Activated effector memory CD4-positive, alpha-beta T cell treated with anti-CD3 and anti-CD28 coated beads, Interleukin-2, amount 50 U/mL, for 16 hours (primary cell): Measurements from ENCODE around the gene PCDHGA1.
"Not testable (repeated sequence)": the region's sequence is repeated elsewhere in the genome, so short reads cannot be mapped to it uniquely, and the experiment has no call there.

Experiments
- DNase-seq: peaks from one replicate; pipeline ENCODE4 v3.0.0-alpha.2; 2020

PCDHGA1 gene

GRCh38 chr5:141330299-141331080, at the start of gene PCDHGA1:
Gene PCDHGA1 (plus strand): TSS chr5:141330514.
- peak; percentile 70 for DNase-seq

DNA sequence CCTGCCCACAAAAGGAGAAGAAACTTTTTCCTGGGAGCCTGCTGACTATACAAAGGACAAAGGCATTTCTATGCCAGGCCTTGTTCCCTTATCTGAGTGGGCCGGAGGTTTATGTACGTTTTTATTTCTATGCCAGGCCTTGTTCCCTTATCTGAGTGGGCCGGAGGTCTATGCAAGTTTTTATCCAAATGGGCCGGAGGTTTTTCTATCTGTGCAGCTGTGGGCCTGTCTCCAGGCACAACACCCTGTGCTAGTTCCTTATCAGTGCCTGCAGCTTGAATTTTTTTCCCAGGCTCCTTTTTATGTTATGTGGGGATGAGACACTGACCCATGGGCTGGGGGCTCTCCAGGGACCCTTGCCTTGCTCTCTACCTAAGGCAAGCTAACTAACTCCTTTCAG, 31.9 kb upstream of the PCDHGA1 start:
- DNase-seq = no peak

GRCh38 chr5:141303756-141304155, 26.6 kb upstream of the PCDHGA1 start, which contains the start of gene SLC25A2:
Gene SLC25A2 (minus strand): TSS chr5:141304049. CDS start chr5:141303865, 184 bp downstream.
- DNase-seq = no peak

- DNase-seq = no peak
Measured at GRCh38 chr5:141306630-141307029, 23.7 kb upstream of the PCDHGA1 start.

DNA sequence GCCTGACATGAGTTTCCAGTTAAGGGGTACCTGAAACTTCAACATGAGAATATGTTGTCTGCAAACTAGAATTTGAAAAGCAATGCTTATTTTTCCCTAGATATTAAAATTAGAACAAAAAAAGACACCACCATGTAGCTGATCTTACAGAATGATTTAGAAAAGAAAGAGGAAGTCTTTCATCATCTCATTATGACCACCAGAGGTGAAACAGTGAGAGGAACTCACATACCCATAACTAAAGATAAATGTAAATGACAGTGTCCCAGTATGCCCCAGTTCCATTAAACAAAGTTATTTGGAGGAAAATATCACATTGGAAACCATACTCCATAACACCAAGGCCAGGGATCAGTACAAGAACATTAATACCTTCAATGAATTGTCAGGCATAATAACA, 16.6 kb upstream of the PCDHGA1 start:
- no peak for DNase-seq

DNA sequence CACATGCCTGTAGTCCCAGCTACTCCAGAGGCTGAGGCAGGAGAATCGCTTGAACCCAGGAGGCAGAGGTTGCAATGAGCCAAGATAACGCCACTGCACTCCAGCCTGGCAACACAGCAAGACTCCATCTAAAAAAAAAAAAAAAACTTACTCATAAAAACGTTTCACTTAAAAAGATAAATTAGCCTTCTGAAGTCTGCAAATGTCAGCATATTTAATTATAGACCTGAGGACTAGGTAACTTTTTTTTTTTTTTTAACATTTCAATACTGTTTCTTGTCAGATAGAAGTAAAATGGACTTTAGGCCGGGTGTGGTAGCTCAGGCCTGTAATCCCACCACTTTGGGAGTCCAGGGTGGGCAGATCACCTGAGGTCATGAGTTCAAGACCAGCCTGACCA, 13.4 kb upstream of the PCDHGA1 start:
- not testable (repeated sequence) for DNase-seq

DNA sequence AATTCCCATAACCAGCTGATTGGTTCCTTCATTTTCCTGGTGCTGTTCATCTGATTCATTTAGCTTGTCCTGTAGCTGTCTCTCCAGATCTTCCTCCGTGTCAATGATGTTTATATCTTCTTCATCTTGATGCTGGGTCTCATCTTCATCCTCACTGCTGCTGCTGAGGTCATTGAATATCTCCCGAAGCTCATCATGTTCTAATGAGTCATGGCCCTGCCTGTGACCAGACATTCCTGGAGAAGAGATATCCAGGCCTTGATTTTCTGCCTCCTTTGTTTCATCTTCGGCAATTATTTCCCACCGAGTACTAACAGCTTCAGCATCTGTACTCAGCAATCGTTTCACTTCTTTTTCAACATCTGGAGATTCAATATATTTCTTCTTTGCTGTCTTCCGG, 11.1 kb upstream of the PCDHGA1 start:
- DNase-seq = no peak

- no peak for DNase-seq
Measured at GRCh38 chr5:141319699-141320098, 10.6 kb upstream of the PCDHGA1 start.

DNA sequence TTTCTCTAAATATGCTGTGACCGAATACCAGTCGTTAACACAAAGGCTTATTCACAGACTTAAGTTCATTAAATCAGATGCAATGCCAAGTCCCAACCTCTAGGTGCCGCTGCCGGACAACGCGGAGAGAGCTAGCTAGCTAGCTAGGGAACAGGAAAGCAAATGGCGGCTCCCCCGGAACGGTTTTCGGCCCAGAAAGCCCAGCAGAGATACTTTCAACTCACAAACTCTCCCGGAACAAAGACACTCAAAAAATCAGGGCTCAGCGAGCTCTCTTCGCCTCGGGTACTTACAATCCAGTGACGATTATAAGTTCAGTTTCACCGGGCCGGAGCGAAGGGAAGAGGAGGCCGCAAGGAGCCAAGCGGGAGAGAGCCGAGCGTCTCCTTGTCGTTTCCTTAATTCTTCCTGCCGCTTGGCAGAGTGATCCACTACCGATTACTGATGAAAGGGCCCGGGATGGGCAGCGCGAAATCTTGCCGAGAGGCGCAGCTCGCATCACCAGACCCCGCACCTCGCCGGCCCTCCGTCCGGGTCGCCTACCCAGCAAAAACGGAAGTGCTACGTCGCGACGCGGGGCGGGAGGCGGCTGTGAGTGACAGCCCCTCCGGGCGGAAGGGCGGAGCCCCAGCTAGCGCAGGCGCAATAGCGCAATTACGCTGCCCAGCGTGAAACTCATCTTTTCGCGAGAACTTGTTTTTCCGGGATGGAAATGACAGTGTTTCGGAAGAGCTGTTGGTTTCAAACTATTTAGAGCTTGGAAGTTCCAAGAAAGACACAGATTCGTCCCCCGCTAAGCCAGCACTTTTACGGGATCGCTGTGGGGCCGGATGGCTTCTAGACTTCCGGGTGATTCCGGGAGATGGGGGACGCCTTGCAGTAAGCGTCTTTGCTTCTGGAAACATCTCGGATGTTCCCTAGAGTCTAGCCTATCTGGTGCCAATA, 9.8 kb upstream of the PCDHGA1 start, which contains the start of gene TAF7:
Gene TAF7 (minus strand): TSS at position 560 of the 945 bp plus-strand sequence. CDS start 740 bp downstream, outside the sequence.
- peak; percentile 97 for DNase-seq

- DNase-seq = no peak
Measured at GRCh38 chr5:141322261-141322660, 8.1 kb upstream of the PCDHGA1 start.

- peak; percentile 90 for DNase-seq
Measured at GRCh38 chr5:141326088-141326854, 4.0 kb upstream of the PCDHGA1 start.

GRCh38 chr5:141328231-141328630, 2.1 kb upstream of the PCDHGA1 start:
- no peak for DNase-seq

GRCh38 chr5:141332571-141332970, 2.3 kb downstream of the PCDHGA1 start:
- DNase-seq = not testable (repeated sequence)

- no peak for DNase-seq
Measured at GRCh38 chr5:141338538-141339306, 8.4 kb downstream of the PCDHGA1 start, which contains the start of gene PCDHGA2. Gene PCDHGA2 (plus strand): TSS chr5:141338760.

GRCh38 chr5:141340781-141341354, 10.6 kb downstream of the PCDHGA1 start:
- not testable (repeated sequence) for DNase-seq

DNA sequence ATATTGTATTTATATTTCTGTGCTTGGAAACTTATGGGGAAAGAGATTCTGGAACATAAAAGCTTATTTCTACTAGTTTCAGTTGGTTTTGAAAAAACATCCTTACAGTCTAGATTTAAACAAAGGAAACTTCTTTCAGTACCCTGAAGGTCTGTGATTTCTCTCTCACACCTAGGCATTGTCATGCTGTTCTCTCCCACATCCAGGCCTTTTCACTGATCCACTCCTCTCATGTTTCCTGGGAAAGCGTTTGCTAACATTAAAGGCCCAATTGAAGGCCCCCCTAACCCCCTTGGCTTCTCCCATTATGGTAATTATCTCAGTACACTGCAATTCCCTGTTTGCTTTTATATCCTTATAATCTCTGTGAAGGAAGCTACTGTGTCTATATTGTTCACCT, 12.5 kb downstream of the PCDHGA1 start:
- DNase-seq = no peak

GRCh38 chr5:141343242-141343952, 13.1 kb downstream of the PCDHGA1 start, which contains the start of gene PCDHGA3:
Gene PCDHGA3 (plus strand): TSS chr5:141343829. CDS start chr5:141344034, 205 bp downstream.
- DNase-seq = no peak

GRCh38 chr5:141343953-141344463, 13.7 kb downstream of the PCDHGA1 start:
- DNase-seq = no peak

DNA sequence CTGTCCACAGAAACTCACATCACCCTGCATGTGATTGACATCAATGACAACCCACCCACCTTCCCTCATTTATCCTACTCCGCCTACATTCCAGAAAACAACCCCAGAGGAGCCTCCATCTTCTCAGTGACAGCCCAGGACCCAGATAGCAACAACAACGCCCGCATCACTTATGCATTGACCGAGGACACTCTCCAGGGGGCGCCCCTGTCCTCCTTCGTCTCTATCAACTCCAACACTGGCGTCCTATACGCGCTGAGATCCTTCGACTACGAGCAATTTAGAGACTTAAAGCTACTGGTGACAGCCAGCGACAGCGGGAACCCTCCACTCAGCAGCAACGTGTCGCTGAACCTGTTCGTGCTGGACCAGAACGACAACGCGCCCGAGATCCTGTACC, 15.0 kb downstream of the PCDHGA1 start:
- no peak for DNase-seq

- not testable (repeated sequence) for DNase-seq
Measured at GRCh38 chr5:141346017-141346416, 15.7 kb downstream of the PCDHGA1 start.
